Endothelial cell of umbilical vein (primary cell): ENCODE data around the gene RHBDD3. TPM values are rescaled to one million over a fixed set of nuclear protein-coding genes. Genes with fewer than 3 reads are reported as not detected.

Experiments
- BruUV-seq: library from RNA; stranded (reverse); fragments of 400-500 nt; replicated peaks from 2 replicates; lab custom pipeline; 2021; lab: Mats Ljungman, UMichigan
- CTCF ChIA-PET: fragments of 300-600, 350-600 bp; sonication (Branson Sonifier 250); formaldehyde crosslinking; loops from one replicate; lab custom pipeline; 2021; ENCODE audit warnings: antibody characterized with exemption, inconsistent platforms; lab: Charles Lee
- POLR2A ChIA-PET: fragments of 300-600, 350-600 bp; sonication (Branson Sonifier 250); formaldehyde crosslinking; loops from one replicate; lab custom pipeline; 2021; ENCODE audit warnings: antibody characterized with exemption, inconsistent platforms; lab: Charles Lee
- DNase-seq: peaks from one replicate; pipeline ENCODE4 v3.0.0-alpha.2; 2011; ENCODE audit warnings: low read depth, low spot score
- FAIRE-seq: peaks from 2 replicates; lab custom pipeline; 2011; peaks lifted over from hg19 to GRCh38; lab: Jason Lieb, UNC
- H2AFZ ChIP-seq: 2 replicates; pipeline ENCODE4 v1.6.0; 2012; ENCODE audit warnings: low read depth, low read length, control low read depth, inconsistent platforms
- H3K27ac ChIP-seq: 2 replicates; pipeline ENCODE4 v1.5.1; 2011; ENCODE audit warnings: low read depth, mild to moderate bottlenecking, control low read depth, low read length, moderate library complexity; ENCODE audit not compliant: insufficient read depth
- H3K27me3 ChIP-seq, 2 experiments: 2 replicates each; pipeline versions ENCODE4 v1.6.0 to v1.6.1; 2011; ENCODE audit warnings: low read length in 2 of 2, mixed read lengths in 1 of 2; ENCODE audit not compliant: control insufficient read depth in 2 of 2, insufficient read depth in 2 of 2
- H3K36me3 ChIP-seq, 2 experiments: 2 replicates in 1 of 2; 3 replicates in 1 of 2; pipeline ENCODE4 v1.5.1; 2011; ENCODE audit warnings: low read length in 2 of 2, mild to moderate bottlenecking in 1 of 2, moderate library complexity in 1 of 2; ENCODE audit not compliant: control insufficient read depth in 2 of 2, insufficient read depth in 2 of 2; ENCODE audit errors: extremely low read depth in 1 of 2
- H3K4me1 ChIP-seq: 3 replicates; pipeline ENCODE4 v1.5.1; 2011; ENCODE audit warnings: mild to moderate bottlenecking, low read length; ENCODE audit not compliant: control insufficient read depth, insufficient read depth; ENCODE audit errors: extremely low read depth
- H3K4me2 ChIP-seq: 2 replicates; pipeline ENCODE4 v1.6.1; 2011; ENCODE audit warnings: low read length, control low read depth, mixed read lengths; ENCODE audit not compliant: insufficient read depth
- H3K4me3 ChIP-seq, 3 experiments: fragments of 200-600 bp in 1 of 3; sonication (generic), shearing (Covaris generic) in 1 of 3; replicated peaks in 1 of 3; 2 replicates each; pipeline ENCODE4 v1.5.1; 2011 to 2016; ENCODE audit warnings: control low read depth in 3 of 3, low read length in 3 of 3, mild to moderate bottlenecking in 2 of 3, inconsistent platforms in 1 of 3, low read depth in 1 of 3, moderate library complexity in 1 of 3; ENCODE audit not compliant: insufficient read depth in 1 of 3
- H3K79me2 ChIP-seq: 2 replicates; pipeline ENCODE4 v1.6.0; 2012; ENCODE audit warnings: low read length, inconsistent platforms; ENCODE audit not compliant: control insufficient read depth, insufficient read depth
- H3K9ac ChIP-seq: replicated peaks from 2 replicates; pipeline ENCODE3; 2011; ENCODE audit warnings: low read length, control low read depth; ENCODE audit not compliant: insufficient read depth; ENCODE audit errors: extremely low read depth
- H3K9me1 ChIP-seq: replicated peaks from 3 replicates; pipeline ENCODE4 v1.6.0; 2011; ENCODE audit warnings: mild to moderate bottlenecking, low read length; ENCODE audit not compliant: control insufficient read depth, insufficient read depth; ENCODE audit errors: extremely low read depth
- H3K9me3 ChIP-seq: replicated peaks from 2 replicates; pipeline ENCODE4 v1.5.1; 2012; ENCODE audit warnings: low read length, inconsistent platforms; ENCODE audit not compliant: control insufficient read depth, insufficient read depth
- H4K20me1 ChIP-seq: replicated peaks from 2 replicates; pipeline ENCODE3; 2011; ENCODE audit warnings: mild to moderate bottlenecking, low read length; ENCODE audit not compliant: control insufficient read depth, insufficient read depth; ENCODE audit errors: extremely low read depth
- EZH2 ChIP-seq: IDR thresholded peaks from 2 replicates; pipeline ENCODE4 v1.6.1; 2012; ENCODE audit warnings: borderline replicate concordance, low read depth, mild to moderate bottlenecking, moderate library complexity, low read length, inconsistent platforms; ENCODE audit not compliant: severe bottlenecking
- FOS ChIP-seq: IDR thresholded peaks from 2 replicates; pipeline ENCODE4 v1.6.1; 2011; ENCODE audit warnings: mild to moderate bottlenecking, low read length, moderate library complexity, borderline replicate concordance; ENCODE audit not compliant: insufficient read depth
- GATA2 ChIP-seq: IDR thresholded peaks from 2 replicates; pipeline ENCODE4 v1.7.0; 2011; ENCODE audit warnings: low read depth, mild to moderate bottlenecking, moderate library complexity, mixed read lengths, low read length; ENCODE audit not compliant: insufficient read length, insufficient read depth
- JUN ChIP-seq: IDR thresholded peaks from 2 replicates; pipeline ENCODE4 v1.6.1; 2011; ENCODE audit warnings: borderline replicate concordance, low read depth; ENCODE audit not compliant: insufficient read length, insufficient read depth
- MYC ChIP-seq: IDR thresholded peaks from one replicate; pipeline ENCODE4 v1.6.1; 2011; ENCODE audit warnings: mild to moderate bottlenecking, low read depth, low read length
- POLR2A ChIP-seq: IDR thresholded peaks from 2 replicates; pipeline ENCODE4 v1.6.1; 2012; ENCODE audit warnings: low read depth, mild to moderate bottlenecking, control low read depth, low read length
- dilution Hi-C: fragments of 300-500 bp; cut with MboI; formaldehyde crosslinking; loops from one replicate; pipeline ENCODE4 v1.15.0; 2019; ENCODE audit warnings: low sequenced_read_pairs; ENCODE audit not compliant: extremely low pct_ligation_motif_present
- intact Hi-C: fragments of 100-400 bp; cut with micrococcal nuclease; formaldehyde crosslinking; loops from one replicate; pipeline ENCODE4 v1.10.0; 2022
- polyA plus RNA-seq, 4 experiments: library from polyadenylated mRNA; depleted of rRNA in 3 of 4; stranded (reverse) in 3 of 4; unstranded in 1 of 4; fragments of >200 nt; gene quantifications; 2 replicates each; pipeline versions ENCODE4 v1.2.1 to v1.2.3, GENCODE V29; 2011 to 2012; ENCODE audit warnings: missing spikeins in 1 of 4
- total RNA-seq: library from RNA; stranded (reverse); gene quantifications from 2 replicates; pipeline ENCODE4 v1.2.3, GENCODE V29; 2021
- TF ChIP-seq, protein P1 (sequence below), 2 donors: IDR thresholded peaks; 1 replicate in 1 of 2; 2 replicates in 1 of 2; pipeline ENCODE4 v1.5.1; 2011; ENCODE audit warnings: low read length in 2 of 2, mild to moderate bottlenecking in 2 of 2, moderate library complexity in 2 of 2, control low read depth in 1 of 2, inconsistent platforms in 1 of 2, low read depth in 1 of 2; ENCODE audit not compliant: insufficient read depth in 1 of 2; ENCODE audit errors: extremely low read depth in 1 of 2
- TF ChIP-seq, protein P2 (sequence below): IDR thresholded peaks from 2 replicates; pipeline ENCODE4 v1.6.1; 2011; ENCODE audit not compliant: insufficient read depth, insufficient read length

RHBDD3 gene
- total and polyA plus RNA-seq, 2 donors (not counting 3 experiments of a cell fraction or from before 2014, with no cell fraction given): 31.3 to 37.2 TPM

- no peak for FAIRE-seq
- CTCF ChIA-PET: interaction anchor here (1.6 to 1.9 kb wide), 2 partner anchors 8 to 31 kb away, joined by 4 to 6 read pairs; partner anchors contain the start of gene EMID1
Observed at GRCh38 chr22:29214232-29214631, 53.5 kb downstream of the RHBDD3 start.

DNA sequence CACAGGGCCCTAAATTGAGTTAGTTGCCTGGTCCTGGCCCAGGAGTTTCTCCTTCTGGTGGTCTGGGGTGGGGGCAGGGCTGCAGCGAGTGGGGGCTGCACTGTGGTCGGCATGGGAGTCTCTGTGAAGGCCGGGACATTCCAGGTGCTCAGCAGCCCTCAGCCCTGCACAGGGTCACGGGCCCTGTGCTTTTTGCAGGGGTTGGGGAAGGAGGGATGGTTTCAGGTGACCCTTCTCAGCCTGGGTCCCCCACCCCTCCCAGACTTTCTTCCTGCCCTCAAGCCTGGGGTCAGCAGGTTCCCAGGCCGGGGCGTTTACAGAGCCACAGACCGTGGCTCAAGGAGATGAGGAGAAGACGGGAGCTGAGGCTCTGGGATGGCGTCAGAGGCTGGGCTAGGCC lies 54.3 kb downstream of the RHBDD3 start:
- no peaks in the 10 kb centered on the region for H3K9me1 ChIP-seq
- intact Hi-C loops: no loop called here
- H2AFZ ChIP-seq: no peak overlapping the region
- no peaks in the 10 kb centered on the region for H3K27me3 ChIP-seq
- H3K4me2 ChIP-seq: no peak overlapping the region
- TF ChIP-seq EZH2 (no peak), POLR2A (no peak), MYC (no peak), JUN (no peak), FOS (no peak), GATA2 (no peak)
- TF ChIP-seq, protein P1, sequence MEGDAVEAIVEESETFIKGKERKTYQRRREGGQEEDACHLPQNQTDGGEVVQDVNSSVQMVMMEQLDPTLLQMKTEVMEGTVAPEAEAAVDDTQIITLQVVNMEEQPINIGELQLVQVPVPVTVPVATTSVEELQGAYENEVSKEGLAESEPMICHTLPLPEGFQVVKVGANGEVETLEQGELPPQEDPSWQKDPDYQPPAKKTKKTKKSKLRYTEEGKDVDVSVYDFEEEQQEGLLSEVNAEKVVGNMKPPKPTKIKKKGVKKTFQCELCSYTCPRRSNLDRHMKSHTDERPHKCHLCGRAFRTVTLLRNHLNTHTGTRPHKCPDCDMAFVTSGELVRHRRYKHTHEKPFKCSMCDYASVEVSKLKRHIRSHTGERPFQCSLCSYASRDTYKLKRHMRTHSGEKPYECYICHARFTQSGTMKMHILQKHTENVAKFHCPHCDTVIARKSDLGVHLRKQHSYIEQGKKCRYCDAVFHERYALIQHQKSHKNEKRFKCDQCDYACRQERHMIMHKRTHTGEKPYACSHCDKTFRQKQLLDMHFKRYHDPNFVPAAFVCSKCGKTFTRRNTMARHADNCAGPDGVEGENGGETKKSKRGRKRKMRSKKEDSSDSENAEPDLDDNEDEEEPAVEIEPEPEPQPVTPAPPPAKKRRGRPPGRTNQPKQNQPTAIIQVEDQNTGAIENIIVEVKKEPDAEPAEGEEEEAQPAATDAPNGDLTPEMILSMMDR (IDR thresholded peaks at IDR 0.05; ENCODE audit: extremely low read depth in 1 of 2, insufficient read depth in 1 of 2, low read depth in 1 of 2, low read length in 2 of 2): no peak
- TF ChIP-seq, protein P2, sequence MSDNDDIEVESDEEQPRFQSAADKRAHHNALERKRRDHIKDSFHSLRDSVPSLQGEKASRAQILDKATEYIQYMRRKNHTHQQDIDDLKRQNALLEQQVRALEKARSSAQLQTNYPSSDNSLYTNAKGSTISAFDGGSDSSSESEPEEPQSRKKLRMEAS: no peak
- DNase-seq (no peak), FAIRE-seq (no peak)
- no peak overlapping the region for H3K27ac ChIP-seq
- H3K9me3 ChIP-seq: no peaks in the 10 kb centered on the region
- no peaks in the 10 kb centered on the region for H3K79me2 ChIP-seq
- no peak overlapping the region for H3K4me3 ChIP-seq
- H3K36me3 ChIP-seq: no peaks in the 10 kb centered on the region
- no peak overlapping the region for H3K9ac ChIP-seq
- BruUV-seq: no TSS peak
- CTCF ChIA-PET: interaction anchor here (1.9 kb wide), 1 partner anchor 32 kb away, joined by 6 read pairs; no protein-coding TSS in a partner anchor
- POLR2A ChIA-PET: no interaction called here
- H4K20me1 ChIP-seq: no peaks in the 10 kb centered on the region
- no peaks in the 10 kb centered on the region for H3K4me1 ChIP-seq
- dilution Hi-C loops: no loop called here

More at GRCh38 chr22:29214232-29214631, 53.5 kb downstream of the RHBDD3 start:
- no peak overlapping the region for H2AFZ ChIP-seq
- dilution Hi-C loops (no loop called here), intact Hi-C loops (no loop called here)
- no peaks in the 10 kb centered on the region for H3K4me1 ChIP-seq
- no peaks in the 10 kb centered on the region for H3K27me3 ChIP-seq
- H3K4me2 ChIP-seq: no peak overlapping the region
- no peaks in the 10 kb centered on the region for H3K9me1 ChIP-seq
- H3K36me3 ChIP-seq: no peaks in the 10 kb centered on the region
- POLR2A ChIA-PET: no interaction called here
- H4K20me1 ChIP-seq: no peaks in the 10 kb centered on the region
- H3K9ac ChIP-seq: no peak overlapping the region
- no peaks in the 10 kb centered on the region for H3K9me3 ChIP-seq
- no peak for TF ChIP-seq JUN
- H3K27ac ChIP-seq: no peak overlapping the region
- no peak for DNase-seq
- no peak overlapping the region for H3K4me3 ChIP-seq
- no TSS peak for BruUV-seq
- no peaks in the 10 kb centered on the region for H3K79me2 ChIP-seq
